GM21528 (cell line): Measurements from ENCODE around the gene GPR119.
"Not testable (repeated sequence)": the region's sequence is repeated elsewhere in the genome, so short reads cannot be mapped to it uniquely, and the experiment has no call there.

Experiments
- ATAC-seq: cut with Tn5 transposase; IDR thresholded peaks from one replicate; pipeline ENCODE4 v1.9.1; 2021; ENCODE audit warnings: mild to moderate bottlenecking, moderate library complexity; ENCODE audit not compliant: unreplicated experiment, low FRiP score

GPR119 gene

GRCh38 chrX:130340271-130340670 lies 45.2 kb downstream of the GPR119 start:
- ATAC-seq = no peak

- peak; percentile 96 for ATAC-seq
Measured at GRCh38 chrX:130339408-130340222, 45.9 kb downstream of the GPR119 start, which contains the start of gene SLC25A14. TSS of gene SLC25A14 (plus strand) at chrX:130339919. CDS start at chrX:130340279, 360 bp downstream.

- ATAC-seq = not testable (repeated sequence)
Measured at GRCh38 chrX:130338869-130339268, 46.6 kb downstream of the GPR119 start.

- no peak for ATAC-seq
Measured at GRCh38 chrX:130336531-130336930, 48.9 kb downstream of the GPR119 start.
